ENCODE data around the gene MINDY2. TPM values are rescaled to one million over a fixed set of nuclear protein-coding genes. Genes with fewer than 3 reads are reported as not detected.

MINDY2 gene
- polyA plus RNA-seq, 1 donor (not counting 4 experiments of a cell fraction or from before 2014, with no cell fraction given) = 11.2 TPM

DNA sequence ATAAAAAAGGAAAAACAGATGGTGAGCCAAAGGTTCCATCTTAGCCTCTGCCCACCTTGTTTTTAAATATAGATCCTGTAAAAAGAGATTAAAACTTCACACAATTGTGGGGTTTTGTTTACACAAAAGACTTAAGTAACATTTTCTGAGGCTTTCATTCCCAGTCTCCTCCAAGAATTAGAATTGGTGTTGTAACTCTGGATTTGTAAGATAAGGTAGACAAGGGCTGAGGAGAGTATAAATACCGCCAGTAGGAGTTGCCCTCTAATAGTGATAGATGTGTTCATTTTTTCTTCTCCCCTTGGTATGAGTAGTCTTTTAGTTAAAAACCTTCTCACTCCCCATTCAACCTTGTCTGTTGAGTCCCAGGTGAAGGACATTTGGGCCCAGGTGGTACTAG is 8.5 kb downstream of the MINDY2 start:
- no peaks in the 10 kb centered on the region for H3K4me1 ChIP-seq (ENCODE audit: control insufficient read depth, extremely low read depth, insufficient read depth, low read length)
- H3K36me3 ChIP-seq (ENCODE audit: control insufficient read depth in 2 of 2, extremely low read depth in 1 of 2, insufficient read depth in 2 of 2, low read length in 2 of 2) = peaks cover 2 to 5% of the 10 kb centered on the region in 2 experiments
- DNase-seq (ENCODE audit: low read depth, low spot score) (no peak), FAIRE-seq (no peak)
- H3K9me1 ChIP-seq (ENCODE audit: control insufficient read depth, extremely low read depth, insufficient read depth, low read length) = no peaks in the 10 kb centered on the region
- no peaks in the 10 kb centered on the region for H4K20me1 ChIP-seq (ENCODE audit: control insufficient read depth, extremely low read depth, insufficient read depth, low read length)
- TF ChIP-seq EZH2 (IDR thresholded peaks at IDR 0.05; ENCODE audit: low read length) (no peak), CTCF (optimal IDR thresholded peaks at IDR 0.05 in 1 of 3, IDR thresholded peaks at IDR 0.05 in 1 of 3, conservative IDR thresholded peaks at IDR 0.05 in 1 of 3; ENCODE audit: extremely low read depth in 1 of 3, insufficient read depth in 2 of 3, low read length in 3 of 3) (no peak)
- H3K79me2 ChIP-seq (ENCODE audit: control insufficient read depth, insufficient read depth, low read length) = peaks cover 55% of the 10 kb centered on the region
- dilution Hi-C loops (cut with MboI; ENCODE audit: extremely low pct_ligation_motif_present, low sequenced_read_pairs) = no loop called here
- no peak overlapping the region for H3K4me2 ChIP-seq (ENCODE audit: control insufficient read depth, extremely low read depth, insufficient read depth, low read depth, low read length)
- no peak overlapping the region for H3K27ac ChIP-seq (ENCODE audit: control insufficient read depth, insufficient read depth, low read length)
- no peak overlapping the region for H3K9ac ChIP-seq (ENCODE audit: control insufficient read depth, extremely low read depth, insufficient read depth, low read length)
- H3K4me3 ChIP-seq (ENCODE audit: control insufficient read depth in 2 of 3, extremely low read depth in 1 of 3, insufficient read depth in 2 of 3, low read depth in 1 of 3, low read length in 3 of 3) = no peak overlapping the region
- H3K27me3 ChIP-seq (ENCODE audit: control insufficient read depth, extremely low read depth, insufficient read depth, low read length) = no peaks in the 10 kb centered on the region
- no peak overlapping the region for H2AFZ ChIP-seq (ENCODE audit: control insufficient read depth, low read length)
- H3K9me3 ChIP-seq (ENCODE audit: control insufficient read depth, low read depth, low read length) = no peaks in the 10 kb centered on the region

GRCh38 chr15:58785355-58785754 is 14.3 kb downstream of the MINDY2 start:
- Histone ChIP-seq H3K4me3 (ENCODE audit: control insufficient read depth in 2 of 3, extremely low read depth in 1 of 3, insufficient read depth in 2 of 3, low read depth in 1 of 3, low read length in 3 of 3) (no peak overlapping the region), H3K4me2 (ENCODE audit: control insufficient read depth, extremely low read depth, insufficient read depth, low read depth, low read length) (no peak overlapping the region), H4K20me1 (ENCODE audit: control insufficient read depth, extremely low read depth, insufficient read depth, low read length) (no peaks in the 10 kb centered on the region), H3K27ac (ENCODE audit: control insufficient read depth, insufficient read depth, low read length) (no peak overlapping the region), H3K4me1 (ENCODE audit: control insufficient read depth, extremely low read depth, insufficient read depth, low read length) (no peaks in the 10 kb centered on the region), H3K9me3 (ENCODE audit: control insufficient read depth, low read depth, low read length) (no peaks in the 10 kb centered on the region), H3K36me3 (ENCODE audit: control insufficient read depth in 2 of 2, extremely low read depth in 1 of 2, insufficient read depth in 2 of 2, low read length in 2 of 2) (peaks cover 0 to 1% of the 10 kb centered on the region in 2 experiments), H3K9me1 (ENCODE audit: control insufficient read depth, extremely low read depth, insufficient read depth, low read length) (no peaks in the 10 kb centered on the region), H3K79me2 (ENCODE audit: control insufficient read depth, insufficient read depth, low read length) (peaks cover 28% of the 10 kb centered on the region), H3K27me3 (ENCODE audit: control insufficient read depth, extremely low read depth, insufficient read depth, low read length) (no peaks in the 10 kb centered on the region), H3K9ac (ENCODE audit: control insufficient read depth, extremely low read depth, insufficient read depth, low read length) (no peak overlapping the region), H2AFZ (ENCODE audit: control insufficient read depth, low read length) (no peak overlapping the region)
- DNase-seq (ENCODE audit: low read depth, low spot score) (no peak), FAIRE-seq (no peak)
- no peak for TF ChIP-seq CTCF (optimal IDR thresholded peaks at IDR 0.05 in 1 of 3, IDR thresholded peaks at IDR 0.05 in 1 of 3, conservative IDR thresholded peaks at IDR 0.05 in 1 of 3; ENCODE audit: extremely low read depth in 1 of 3, insufficient read depth in 2 of 3, low read length in 3 of 3)
- no peak for TF ChIP-seq EZH2 (IDR thresholded peaks at IDR 0.05; ENCODE audit: low read length)
- dilution Hi-C loops (cut with MboI; ENCODE audit: extremely low pct_ligation_motif_present, low sequenced_read_pairs) = no loop called here

Measured in keratinocyte (primary cell).